Activated T-helper 2 cell treated with anti-CD3 and anti-CD28 coated beads, Interferon-gamma antibody, Interleukin-2, Interleukin-4, amounts not matched to agents 10 μg/mL and 5 μg/mL and 100 μg/mL, durations not matched to agents 14 hours and 24 hours and 36 hours (primary cell): ENCODE data around the gene VRK2. TPM values are rescaled to one million over a fixed set of nuclear protein-coding genes. Genes with fewer than 3 reads are reported as not detected.

Experiments
- DNase-seq: peaks from one replicate; pipeline ENCODE4 v3.0.0; 2021; ENCODE audit warnings: low spot score
- H3K27ac Mint-ChIP-seq: one replicate; pipeline ENCODE4 v1.8.0; 2021; ENCODE audit warnings: mixed read lengths
- H3K27me3 Mint-ChIP-seq: one replicate; pipeline ENCODE4 v1.8.0; 2021; ENCODE audit warnings: low read depth, mixed read lengths
- H3K36me3 Mint-ChIP-seq: one replicate; pipeline ENCODE4 v1.8.0; 2021; ENCODE audit warnings: low read depth, mixed read lengths
- H3K4me1 Mint-ChIP-seq: one replicate; pipeline ENCODE4 v1.8.0; 2021; ENCODE audit warnings: low read depth, mixed read lengths
- H3K4me3 Mint-ChIP-seq: one replicate; pipeline ENCODE4 v1.8.0; 2021; ENCODE audit warnings: low read depth, mild to moderate bottlenecking, moderate library complexity, mixed read lengths
- H3K9me3 Mint-ChIP-seq: one replicate; pipeline ENCODE4 v1.8.0; 2021; ENCODE audit warnings: mixed read lengths
- intact Hi-C: fragments of 100-400 bp; cut with micrococcal nuclease; formaldehyde crosslinking; loops from one replicate; pipeline ENCODE4 v1.15.1; 2023
- total RNA-seq: library from RNA; stranded (reverse); gene quantifications from 2 replicates; pipeline ENCODE4 v1.2.3, GENCODE V29; 2022

The VRK2 gene
- total RNA-seq, 1 donor from 2014 or later, result 22.4 TPM

DNA sequence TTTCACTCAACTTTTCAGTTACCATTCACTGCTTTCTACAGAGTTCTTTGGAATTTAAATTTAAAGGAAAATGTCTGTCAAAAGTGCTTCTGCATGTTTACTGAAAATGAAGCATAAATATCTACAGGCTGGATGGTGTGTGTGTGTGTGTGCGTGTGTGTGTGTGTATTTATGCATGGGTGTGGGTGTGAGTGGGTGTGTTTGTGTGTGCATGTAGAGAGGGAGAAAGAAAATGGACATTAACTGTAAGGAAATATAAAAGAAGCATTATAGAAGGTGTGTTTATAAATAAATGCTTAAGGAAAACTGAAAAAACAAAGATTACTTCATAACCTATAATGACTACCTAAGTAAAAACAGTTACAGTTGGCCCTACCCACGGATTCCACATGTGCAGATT lies 151.3 kb downstream of the VRK2 start:
- Mint-ChIP-seq H3K4me1 (no peaks in the 10 kb centered on the region), H3K27me3 (no peaks in the 10 kb centered on the region), H3K27ac (no peak overlapping the region), H3K9me3 (no peaks in the 10 kb centered on the region), H3K36me3 (peaks cover 2% of the 10 kb centered on the region), H3K4me3 (no peak overlapping the region)
- intact Hi-C loops, result no loop called here
- no peak for DNase-seq

DNA sequence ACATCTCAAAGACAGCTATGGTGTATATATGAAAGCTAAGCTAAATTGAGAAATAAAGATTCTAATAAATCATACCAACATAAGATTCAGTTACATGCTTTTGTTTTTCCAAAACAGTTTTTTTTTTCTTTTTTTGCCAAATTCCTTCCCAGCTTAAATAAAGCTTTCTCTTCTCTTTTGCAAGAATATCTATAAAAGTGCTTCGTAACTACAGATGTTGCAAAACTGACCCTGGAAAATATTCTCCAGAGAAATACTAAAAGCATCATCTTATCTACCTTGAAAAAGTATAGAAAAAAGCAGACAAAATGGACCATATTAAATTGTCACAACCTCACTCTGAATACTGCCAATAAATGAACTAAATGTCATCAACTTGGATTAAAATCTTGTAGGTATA lies 155.8 kb downstream of the VRK2 start:
- Mint-ChIP-seq H3K4me3 (no peak overlapping the region), H3K36me3 (peaks cover 2% of the 10 kb centered on the region), H3K27me3 (no peaks in the 10 kb centered on the region), H3K4me1 (peaks cover 4% of the 10 kb centered on the region), H3K9me3 (no peaks in the 10 kb centered on the region), H3K27ac (no peak overlapping the region)
- no peak for DNase-seq
- intact Hi-C loops, result no loop called here

DNA sequence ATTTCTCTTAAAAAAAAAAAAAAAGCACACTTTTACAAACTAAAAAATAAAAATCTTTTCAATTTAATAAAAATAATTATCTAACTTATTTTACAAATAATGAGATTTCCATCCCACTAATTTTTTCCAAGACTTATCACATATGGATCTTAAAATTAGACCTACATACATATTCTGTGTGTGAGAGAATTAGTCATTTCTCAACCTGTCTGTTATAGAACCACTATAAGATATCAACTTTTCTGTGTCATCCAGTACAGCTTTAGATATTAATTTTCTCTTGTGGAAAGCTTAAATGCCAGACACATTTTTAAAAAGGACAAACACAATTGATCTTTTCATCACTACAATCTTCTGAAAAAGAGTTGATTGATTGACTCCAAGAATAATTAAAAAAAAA lies 156.4 kb downstream of the VRK2 start:
- H3K4me1 Mint-ChIP-seq, result peaks cover 4% of the 10 kb centered on the region
- no peak overlapping the region for H3K27ac Mint-ChIP-seq
- H3K36me3 Mint-ChIP-seq, result peaks cover 2% of the 10 kb centered on the region
- no peak for DNase-seq
- H3K4me3 Mint-ChIP-seq, result no peak overlapping the region
- no peaks in the 10 kb centered on the region for H3K9me3 Mint-ChIP-seq
- H3K27me3 Mint-ChIP-seq, result no peaks in the 10 kb centered on the region
- intact Hi-C loops, result no loop called here

DNA sequence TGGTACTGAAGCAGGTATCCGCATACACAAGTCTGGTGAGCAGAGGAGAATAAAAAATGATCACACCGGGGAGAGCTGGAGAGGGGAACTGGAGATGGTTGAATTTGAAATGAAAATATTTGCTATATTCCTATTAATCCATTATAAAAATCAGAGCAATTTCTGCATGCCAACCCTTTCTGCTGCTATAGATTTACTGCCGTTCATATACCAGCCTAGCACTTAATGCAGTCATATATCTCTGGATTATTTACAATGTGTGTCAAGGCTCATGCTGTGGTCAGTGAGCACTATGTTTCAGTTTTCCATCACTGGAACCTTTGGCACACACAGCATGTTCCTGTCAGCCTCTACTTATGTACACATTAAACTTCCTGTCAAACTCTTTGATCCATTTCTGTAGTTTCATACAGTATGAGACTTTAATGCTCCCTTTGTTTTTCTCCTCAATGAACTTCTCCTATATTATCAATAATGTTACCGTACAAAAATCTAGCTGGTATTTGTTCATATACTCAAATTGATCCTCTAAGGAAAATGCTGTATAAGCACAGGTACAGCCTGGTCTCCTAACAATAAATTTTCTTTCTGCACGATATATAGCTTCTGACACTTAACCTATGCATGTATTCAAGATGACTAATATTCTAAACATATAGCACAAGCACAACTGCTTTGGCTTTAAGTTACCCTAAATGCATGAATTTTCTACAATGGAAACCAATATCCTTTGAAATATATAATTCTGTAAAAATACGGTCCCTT lies 157.8 kb downstream of the VRK2 start:
- H3K4me3 Mint-ChIP-seq, result no peak overlapping the region
- H3K27ac Mint-ChIP-seq, result no peak overlapping the region
- no peak for DNase-seq
- intact Hi-C loops, result no loop called here
- peaks cover 4% of the 10 kb centered on the region for H3K4me1 Mint-ChIP-seq
- H3K9me3 Mint-ChIP-seq, result no peaks in the 10 kb centered on the region
- peaks cover 2% of the 10 kb centered on the region for H3K36me3 Mint-ChIP-seq
- H3K27me3 Mint-ChIP-seq, result no peaks in the 10 kb centered on the region

DNA sequence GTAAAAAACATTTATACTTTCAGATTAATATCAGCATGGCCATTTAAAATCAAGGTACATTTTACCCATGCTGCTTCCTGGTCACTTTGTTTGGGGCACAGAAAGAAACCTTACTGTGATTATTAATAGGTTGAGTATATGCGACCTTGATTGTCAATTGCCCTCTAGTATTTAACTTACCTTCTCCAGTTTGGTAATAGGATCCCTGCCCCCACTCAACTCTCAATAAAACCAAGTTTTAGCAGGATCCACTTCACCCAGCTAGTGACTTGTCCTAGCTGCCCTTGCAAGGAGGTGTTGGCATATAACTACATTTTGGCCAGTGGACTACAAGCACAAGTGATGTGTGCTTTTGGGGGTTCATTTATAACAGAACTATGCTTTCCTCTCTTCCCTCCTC lies 160.2 kb downstream of the VRK2 start:
- Mint-ChIP-seq H3K4me1 (peaks cover 4% of the 10 kb centered on the region), H3K9me3 (peaks cover 15% of the 10 kb centered on the region), H3K36me3 (peaks cover 26% of the 10 kb centered on the region), H3K27me3 (no peaks in the 10 kb centered on the region), H3K27ac (no peak overlapping the region), H3K4me3 (no peak overlapping the region)
- no peak for DNase-seq
- intact Hi-C loops, result no loop called here

DNA sequence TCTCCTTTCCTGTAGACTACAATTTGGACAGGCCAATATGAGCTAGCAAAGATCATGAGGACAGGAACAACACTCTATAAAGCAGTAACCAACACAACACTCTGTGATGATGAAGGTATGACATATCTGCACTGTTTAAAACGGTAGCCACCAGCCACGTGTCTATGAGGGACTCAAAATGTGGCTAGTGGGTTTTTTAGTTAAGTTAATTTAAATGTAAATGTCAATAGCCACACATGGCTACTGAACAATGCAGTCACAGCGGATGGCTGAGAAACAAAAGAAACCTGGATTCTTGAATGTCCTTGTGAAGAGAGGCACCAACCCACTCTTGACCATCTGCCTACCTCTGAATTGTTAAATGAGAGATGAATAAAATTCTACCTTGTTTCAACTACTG lies 160.6 kb downstream of the VRK2 start:
- Mint-ChIP-seq H3K27me3 (no peaks in the 10 kb centered on the region), H3K4me3 (no peak overlapping the region), H3K9me3 (peaks cover 19% of the 10 kb centered on the region), H3K36me3 (peaks cover 30% of the 10 kb centered on the region), H3K4me1 (peaks cover 4% of the 10 kb centered on the region), H3K27ac (no peak overlapping the region)
- DNase-seq, result no peak
- intact Hi-C loops, result no loop called here

Other genes starting within 250 kb of the VRK2 start
- 24.0 and 27.6 TPM in 2 replicates for gene FANCL, start 194.5 kb downstream of the VRK2 start, total RNA-seq